Spleen (tissue), 7 donors: Measurements from ENCODE around the gene MAPK14.
"Not testable (repeated sequence)": the region's sequence is repeated elsewhere in the genome, so short reads cannot be mapped to it uniquely, and the experiment has no call there.

Source experiments
- CTCF ChIP-seq, 11 experiments: fragments of 200-600 bp in 7 of 11; fragments of 450-650 bp in 4 of 11; sonication (generic) in 4 of 11; IDR thresholded peaks in 8 of 11; conservative IDR thresholded peaks in 3 of 11; 1 replicate in 7 of 11; 2 replicates in 4 of 11; pipeline versions ENCODE4 v1.4.0 to v1.8.0; 2016 to 2021; ENCODE audit warnings: antibody characterized with exemption in 11 of 11, inconsistent platforms in 4 of 11, mild to moderate bottlenecking in 1 of 11
- POLR2A ChIP-seq, 3 donors: fragments of 450-650 bp; IDR thresholded peaks; one replicate each; pipeline ENCODE4 v1.5.1; 2017; ENCODE audit warnings: antibody characterized with exemption in 3 of 3, mild to moderate bottlenecking in 1 of 3
- POLR2AphosphoS5 ChIP-seq, 3 donors: sonication (generic); formaldehyde crosslinking; IDR thresholded peaks; one replicate each; pipeline ENCODE4 v1.5.1; 2017; ENCODE audit warnings: antibody characterized with exemption in 3 of 3
- donor health status: DM: no; HTN: no; CAD: no; lungs with moderate emphysema.
- donor health status: DM: no; HTN: no; CAD: no.
- donor health status: DM: no; HTN: no; CAD: no.

DNA sequence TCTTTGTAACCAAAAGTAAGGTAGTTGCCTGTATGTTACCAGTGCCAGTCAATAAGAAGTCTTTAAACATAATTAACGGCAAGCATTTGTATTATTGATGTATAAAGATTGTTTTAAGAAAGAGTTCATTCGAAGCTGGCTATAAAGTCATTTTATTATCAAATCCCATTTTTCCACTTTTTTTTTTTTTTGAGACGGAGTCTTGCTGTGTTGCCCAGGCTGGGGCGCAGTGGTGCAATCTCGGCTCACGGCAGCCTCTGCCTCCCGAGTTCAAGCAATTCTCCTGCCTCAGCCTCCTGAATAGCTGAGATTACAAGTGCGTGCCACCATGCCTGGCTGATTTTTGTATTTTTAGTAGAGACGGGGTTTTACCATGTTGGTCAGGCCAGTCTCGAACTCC, 5.5 kb downstream of the MAPK14 start:
- TF ChIP-seq POLR2A (IDR thresholded peaks at IDR 0.05); CTCF (IDR thresholded peaks at IDR 0.05 in 8 of 11, conservative IDR thresholded peaks at IDR 0.05 in 3 of 11); POLR2AphosphoS5 (IDR thresholded peaks at IDR 0.05): not testable (repeated sequence)
